ENCODE data around the gene C16orf82. TPM values are rescaled to one million over a fixed set of nuclear protein-coding genes. Genes with fewer than 3 reads are reported as not detected.

C16orf82 gene
- total and polyA plus RNA-seq, 2 of the 8 experiments (the other 6 are each of a cell fraction or from before 2014, with no cell fraction given), result not detected

DNA sequence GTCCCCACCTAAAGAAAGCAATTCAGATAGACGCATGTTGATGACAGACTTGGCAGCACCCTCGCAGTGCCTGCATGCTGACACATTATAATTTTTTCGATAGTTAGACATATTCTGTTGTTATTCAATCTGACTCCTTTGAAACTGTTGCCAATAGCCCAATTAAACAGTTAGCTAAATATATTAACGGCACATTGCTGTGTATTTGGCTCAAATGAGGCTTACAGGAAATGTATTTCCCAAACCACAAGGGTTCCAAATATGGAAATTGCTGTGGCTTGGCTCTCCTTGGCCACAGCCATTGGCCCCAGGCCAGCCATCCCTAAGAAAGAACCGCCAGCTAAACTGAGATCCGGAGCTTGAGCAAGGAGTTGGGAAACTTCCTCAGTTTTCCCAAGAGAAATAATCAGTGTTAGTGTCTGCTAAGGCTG, 31.1 kb downstream of the C16orf82 start:
- FAIRE-seq (no peak), DNase-seq (ENCODE audit: low read depth in 1 of 2, low spot score in 2 of 2) (no peak)
- Histone ChIP-seq H4K20me1 (replicated peaks in 1 of 2; ENCODE audit: control insufficient read depth in 1 of 2, insufficient read depth in 2 of 2, low read length in 2 of 2) (no peaks in the 10 kb centered on the region), H2AK5ac (ENCODE audit: low read depth, low read length) (no peak overlapping the region), H2BK15ac (ENCODE audit: low read length) (no peak overlapping the region), H2BK20ac (ENCODE audit: low read length) (no peak overlapping the region), H3K79me2 (ENCODE audit: control insufficient read depth in 1 of 2, insufficient read depth in 2 of 2, low read length in 2 of 2) (no peaks in the 10 kb centered on the region), H3K4me2 (ENCODE audit: insufficient read depth in 1 of 2, low read depth in 2 of 2, low read length in 2 of 2) (no peak overlapping the region), H3K27ac (ENCODE audit: low read depth, low read length) (no peak overlapping the region), H3K9ac (replicated peaks in 1 of 4; ENCODE audit: extremely low read depth in 1 of 4, low read depth in 3 of 4, low read length in 3 of 4) (no peak overlapping the region), H3K23me2 (ENCODE audit: low read depth, low read length) (no peaks in the 10 kb centered on the region), H4K91ac (replicated peaks; ENCODE audit: insufficient read length, low read length) (no peak overlapping the region), H2AFZ (ENCODE audit: low read length) (no peak overlapping the region), H3K4ac (replicated peaks; ENCODE audit: insufficient read length, low read depth, low read length) (no peak overlapping the region), H2BK120ac (replicated peaks; ENCODE audit: low read depth, low read length) (no peak overlapping the region), H4K5ac (ENCODE audit: insufficient read length, low read depth, low read length) (no peak overlapping the region), H3K4me3 (ENCODE audit: extremely low read depth in 1 of 4, insufficient read depth in 2 of 4, low read depth in 3 of 4, low read length in 4 of 4) (no peak overlapping the region), H3K23ac (ENCODE audit: insufficient read length) (no peak overlapping the region), H3K27me3 (replicated peaks in 1 of 4; ENCODE audit: control insufficient read depth in 3 of 4, extremely low read depth in 1 of 4, insufficient read depth in 3 of 4, low read length in 3 of 4) (no peaks in the 10 kb centered on the region; a peak in 1 of 7 replicates), H3K36me3 (ENCODE audit: control insufficient read depth in 2 of 4, insufficient read depth in 4 of 4, low read length in 3 of 4) (no peaks in the 10 kb centered on the region), H3K79me1 (ENCODE audit: low read depth, low read length) (no peaks in the 10 kb centered on the region), H3K9me3 (ENCODE audit: insufficient read depth in 2 of 2, low read depth in 1 of 2, low read length in 1 of 2) (no peaks in the 10 kb centered on the region), H2BK5ac (ENCODE audit: low read depth, low read length) (no peak overlapping the region), H2BK12ac (ENCODE audit: low read depth, low read length) (no peak overlapping the region), H3K56ac (replicated peaks; ENCODE audit: insufficient read length, low read depth, low read length) (no peak overlapping the region), H3K14ac (ENCODE audit: insufficient read length) (no peak overlapping the region), H3K18ac (ENCODE audit: extremely low read depth, low read length) (no peak overlapping the region), H3K4me1 (replicated peaks in 1 of 4; ENCODE audit: control insufficient read depth in 3 of 4, insufficient read depth in 4 of 4, low read length in 3 of 4) (no peaks in the 10 kb centered on the region), H4K8ac (ENCODE audit: extremely low read depth, insufficient read depth, low read length) (no peak overlapping the region)
- 74% methylated on average over 6 of the region's 6 CpGs; no CpG with 5 or more reads in 1 of the 2 experiments for WGBS, 2 experiments (ENCODE audit: extremely low coverage in 1 of 2, insufficient coverage in 1 of 2, insufficient read length in 1 of 2, insufficient replicate concordance in 2 of 2, low coverage in 1 of 2, low lambda C conversion rate in 2 of 2, missing lambda C conversion rate in 1 of 2)
- ChIA-PET POLR2A (ENCODE audit: partially characterized antibody) (interaction anchor here (1.1 kb wide), 1 partner anchor 13 kb away, joined by 3 read pairs; no protein-coding TSS in a partner anchor), CTCF (ENCODE audit: partially characterized antibody) (interaction anchor here (0.8 to 1.8 kb wide), 5 partner anchors 10 to 333 kb away, joined by 3 to 7 read pairs (median 3); no protein-coding TSS in a partner anchor)
- TF ChIP-seq SRF (IDR thresholded peaks at IDR 0.05; ENCODE audit: low read depth, low read length), result no peak
- no peak for TF ChIP-seq RBBP5 (IDR thresholded peaks at IDR 0.05; ENCODE audit: borderline replicate concordance, low read depth, low read length)
